GM19351 (cell line): ENCODE results near the gene ARHGAP19.

Experiments used
- ATAC-seq: cut with Tn5 transposase; IDR thresholded peaks from one replicate; pipeline ENCODE4 v1.9.1; 2021; ENCODE audit warnings: mild to moderate bottlenecking, moderate library complexity; ENCODE audit not compliant: unreplicated experiment

The ARHGAP19 gene

DNA sequence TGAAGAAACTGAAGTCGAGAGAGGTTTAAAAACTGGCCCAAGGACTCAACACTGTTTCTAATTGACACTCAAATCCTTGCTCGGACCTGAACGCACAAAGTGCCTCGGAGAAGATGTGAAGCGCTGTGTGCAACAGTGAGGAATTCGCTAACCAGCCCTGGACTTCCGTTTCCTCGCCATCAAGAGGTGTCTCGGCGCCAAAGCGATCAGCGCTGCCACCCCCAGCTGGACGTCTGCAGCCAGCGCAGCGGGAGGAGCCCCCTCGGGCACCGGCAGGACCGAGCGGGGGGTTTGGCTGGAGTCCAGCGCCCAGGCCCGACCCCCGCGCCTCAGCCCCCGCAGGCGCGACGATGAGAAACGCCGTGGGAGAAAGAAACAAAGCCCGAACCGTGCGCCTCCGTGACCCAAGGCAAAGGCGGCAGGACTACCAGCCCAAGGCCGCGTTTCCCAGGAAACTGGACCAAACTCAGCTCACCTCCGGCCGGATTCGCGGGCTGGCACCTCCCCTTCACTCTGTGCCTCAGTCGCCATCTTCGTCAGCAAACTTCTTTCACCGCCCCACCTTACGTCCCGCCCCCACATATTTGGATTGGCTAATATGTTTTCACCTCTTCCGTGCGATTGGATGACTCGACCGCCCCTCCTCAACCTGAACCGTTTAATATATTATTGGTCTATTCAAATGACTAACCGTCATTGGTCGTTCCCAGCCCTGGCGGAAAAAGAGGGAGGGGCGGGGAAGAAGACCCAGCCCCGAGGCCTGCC, at the start of gene ARHGAP19:
Gene ARHGAP19 (minus strand): TSS at position 541 of the 765 bp plus-strand sequence. CDS start 10 bp downstream, at position 531.
- ATAC-seq: peak; percentile 96

DNA sequence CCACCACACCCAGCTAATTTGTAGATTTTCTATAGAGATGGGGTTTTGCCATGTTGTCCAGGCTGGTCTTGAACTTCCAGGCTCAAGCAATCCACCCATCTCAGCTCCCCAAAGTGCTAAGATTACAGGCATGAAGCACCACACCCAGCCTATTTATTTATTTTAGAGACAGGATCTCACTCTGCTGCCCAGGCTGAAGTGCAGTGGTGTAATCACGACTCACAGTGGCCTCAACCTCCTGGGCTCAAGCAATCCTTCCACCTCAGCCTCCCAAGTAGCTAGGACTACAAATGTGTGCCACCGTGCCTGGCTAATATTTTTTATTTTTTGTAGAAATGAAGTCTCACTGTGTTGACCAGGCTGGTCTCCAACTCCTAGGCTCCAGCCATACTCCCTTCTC, 49.0 kb upstream of the ARHGAP19 start:
- ATAC-seq: no peak

DNA sequence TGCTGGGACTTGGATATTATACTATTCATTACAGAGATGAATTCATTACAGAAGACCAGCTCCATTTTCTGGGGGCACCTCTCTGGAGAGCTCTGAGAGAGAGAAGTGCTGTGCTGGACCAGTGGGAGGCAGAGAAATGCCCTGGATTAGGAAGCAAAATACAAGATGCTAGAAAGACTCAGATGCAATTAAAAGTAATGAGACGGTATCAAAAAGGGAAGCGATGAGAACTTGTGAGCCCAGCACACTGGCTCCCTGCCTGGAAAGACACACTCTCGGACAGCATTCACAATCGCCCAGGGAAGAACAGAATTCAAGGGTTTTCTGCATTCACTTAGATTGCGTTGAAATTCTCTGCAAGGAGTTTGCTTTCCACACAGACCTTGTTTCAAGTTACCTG, 45.6 kb upstream of the ARHGAP19 start:
- ATAC-seq: no peak

DNA sequence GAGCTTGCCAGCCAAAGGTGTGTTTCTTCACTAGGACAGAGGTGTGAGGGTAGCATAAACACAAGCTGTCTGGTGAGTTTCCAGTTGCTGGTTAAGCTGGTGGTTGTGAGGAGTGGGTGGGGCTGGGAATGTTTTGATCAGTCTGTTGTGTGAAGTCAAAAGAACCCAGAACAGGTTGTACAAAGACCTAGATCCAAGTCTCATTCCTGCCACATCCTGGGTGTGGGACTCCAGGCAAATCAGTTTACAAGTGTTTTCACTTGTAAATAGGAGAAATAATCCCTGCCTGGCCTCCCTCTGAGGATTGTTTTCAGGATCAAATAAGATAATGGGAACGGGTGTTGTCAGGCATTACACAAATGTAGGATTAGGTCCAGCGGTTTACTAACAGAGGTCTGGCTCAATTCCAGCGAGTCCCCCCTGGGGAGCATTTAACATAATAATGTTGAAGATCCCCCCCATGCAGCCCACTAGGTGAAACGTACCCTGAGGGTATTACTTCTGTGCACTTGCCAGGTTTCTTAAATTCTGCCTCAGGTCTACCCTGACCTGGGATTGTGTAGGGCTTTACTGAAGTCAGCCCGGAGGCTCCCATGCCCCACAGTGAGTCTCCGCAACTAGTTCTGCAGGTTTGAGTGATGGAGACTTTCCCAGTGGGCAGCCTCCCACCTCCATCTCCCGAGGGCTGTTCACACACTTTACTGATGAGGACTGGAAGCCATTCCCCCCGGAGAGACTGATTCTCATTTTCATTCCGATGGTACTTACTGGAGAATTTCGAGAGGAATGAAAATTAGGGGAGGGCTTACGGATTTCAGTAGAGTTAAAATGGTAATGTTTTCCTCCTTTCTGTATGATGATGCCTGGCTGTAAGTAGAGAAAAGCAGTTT, 44.8 kb upstream of the ARHGAP19 start:
- no peak for ATAC-seq

- ATAC-seq: no peak
Observed at GRCh38 chr10:97336446-97336845, 44.0 kb upstream of the ARHGAP19 start.

GRCh38 chr10:97336006-97336405, 43.6 kb upstream of the ARHGAP19 start:
- no peak for ATAC-seq

DNA sequence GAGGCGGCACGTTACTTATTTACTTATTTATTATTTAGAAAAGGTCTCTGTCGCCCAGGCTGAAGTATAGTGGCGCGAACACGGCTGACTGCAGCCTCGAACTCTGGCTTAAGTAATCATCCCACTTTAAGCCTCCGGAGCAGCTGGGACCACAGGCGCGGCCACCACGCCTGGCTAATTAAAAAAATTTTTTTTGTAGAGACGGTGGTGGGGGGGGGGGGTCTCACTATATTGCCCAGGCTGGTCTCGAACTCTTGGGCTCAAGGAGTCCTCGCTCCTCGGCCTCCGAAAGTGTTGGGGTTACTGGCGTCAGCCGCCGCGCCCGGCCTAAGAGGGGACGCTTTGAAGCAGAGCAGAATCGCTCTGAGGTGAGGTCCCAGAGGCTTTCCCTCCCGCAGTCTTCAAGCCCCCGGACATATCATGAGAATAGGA, 42.8 kb upstream of the ARHGAP19 start:
- ATAC-seq: no peak

- ATAC-seq: peak; percentile 84
Observed at GRCh38 chr10:97334370-97335175, 42.1 kb upstream of the ARHGAP19 start, which contains the start of gene FRAT2. TSS of gene FRAT2 (minus strand) at chr10:97334729. CDS start at chr10:97334572, 157 bp downstream.

DNA sequence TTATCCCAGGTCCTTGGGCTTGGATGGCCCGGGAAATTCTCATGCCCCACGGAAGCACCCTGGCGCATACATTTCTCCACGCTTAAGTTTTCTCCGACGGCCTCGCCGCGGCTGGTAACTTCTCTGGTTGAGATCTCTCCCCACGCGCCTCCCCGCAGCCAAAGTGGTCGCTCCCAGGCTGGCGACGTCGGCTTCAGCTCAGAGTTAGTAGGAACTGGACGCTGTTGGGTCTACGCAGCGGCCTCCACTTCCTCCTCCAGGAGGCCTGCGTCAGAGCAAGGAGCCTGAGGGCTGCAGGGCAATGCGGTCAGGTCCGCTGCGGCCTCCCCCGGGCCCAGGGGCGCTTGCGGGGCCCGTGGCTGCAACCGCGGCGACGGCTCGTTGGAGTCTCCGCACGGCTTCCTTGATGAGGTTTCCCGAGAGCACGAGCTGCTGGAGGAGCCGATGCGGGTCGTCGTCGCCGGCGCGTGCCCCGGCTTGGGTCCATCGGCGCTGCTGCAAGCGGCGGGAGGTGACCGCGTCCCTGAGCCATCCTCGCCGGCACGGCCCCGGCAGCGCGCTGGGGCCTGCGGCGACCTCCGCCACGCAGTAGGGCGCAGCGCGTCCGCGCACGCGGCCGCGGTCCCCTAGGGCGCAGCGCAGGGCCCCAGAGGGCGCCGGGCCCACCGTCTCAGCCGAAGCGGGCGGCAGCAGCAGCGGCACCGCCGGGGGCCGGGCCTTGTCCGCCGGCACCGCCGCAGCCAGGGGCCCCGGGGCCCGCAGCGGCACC, 41.3 kb upstream of the ARHGAP19 start:
- peak; percentile 32 for ATAC-seq

DNA sequence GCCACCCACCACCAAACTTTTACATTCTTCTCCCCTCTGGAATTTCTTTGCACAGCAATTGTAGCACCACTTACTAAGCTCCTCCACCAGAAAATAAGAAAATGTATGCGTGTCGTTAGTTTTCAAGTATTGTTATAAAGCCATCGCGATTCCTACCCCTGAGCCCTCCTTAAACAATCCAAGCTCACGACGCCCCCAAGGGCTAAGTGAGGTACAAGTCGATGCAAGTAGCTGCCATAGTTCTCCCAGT, 40.8 kb upstream of the ARHGAP19 start:
- ATAC-seq: no peak

DNA sequence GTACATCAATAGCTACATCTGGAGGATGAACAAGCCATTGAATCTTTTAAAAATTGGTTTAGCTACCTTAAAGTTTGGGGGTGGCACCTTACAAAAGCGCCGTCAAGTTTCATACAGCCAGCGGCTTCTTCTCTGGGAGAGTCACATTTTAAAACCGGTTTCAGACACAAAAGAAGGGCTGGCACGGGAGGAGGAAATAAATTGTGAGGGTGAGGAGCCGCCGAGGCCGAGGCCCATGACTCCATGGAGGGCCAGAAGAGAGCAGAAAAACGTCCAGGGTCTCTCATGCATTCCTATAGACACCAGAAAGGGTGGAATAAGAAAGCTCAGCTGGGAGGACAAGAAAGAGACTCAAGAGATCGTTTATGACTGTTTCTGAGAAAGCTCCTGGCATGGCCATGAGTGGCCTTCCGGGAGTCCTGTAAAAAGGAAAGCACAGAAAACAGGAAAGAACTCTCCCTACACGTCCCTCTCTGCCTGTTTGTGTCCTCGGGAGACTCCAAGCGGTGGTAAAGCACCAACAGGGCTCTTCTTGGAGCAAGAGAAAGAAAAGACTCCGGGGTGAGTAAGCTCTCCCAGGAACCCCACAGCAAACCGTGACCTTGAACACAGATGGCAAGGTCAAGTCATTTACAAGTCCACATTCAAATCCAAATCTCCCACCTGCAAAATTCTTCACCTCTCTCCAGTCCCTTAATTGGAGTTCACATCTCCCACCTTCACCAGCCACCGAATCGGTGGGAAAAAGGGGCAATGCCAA, 40.3 kb upstream of the ARHGAP19 start:
- ATAC-seq: no peak

- ATAC-seq: no peak
Observed at GRCh38 chr10:97331153-97331703, 38.8 kb upstream of the ARHGAP19 start.

- ATAC-seq: no peak
Observed at GRCh38 chr10:97329766-97330165, 37.3 kb upstream of the ARHGAP19 start.

GRCh38 chr10:97328646-97329453, 36.4 kb upstream of the ARHGAP19 start:
- no peak for ATAC-seq

- no peak for ATAC-seq
Observed at GRCh38 chr10:97327348-97328294, 35.2 kb upstream of the ARHGAP19 start.

GRCh38 chr10:97325754-97326153, 33.3 kb upstream of the ARHGAP19 start:
- no peak for ATAC-seq

GRCh38 chr10:97323501-97323900, 31.1 kb upstream of the ARHGAP19 start:
- no peak for ATAC-seq

- ATAC-seq: no peak
Observed at GRCh38 chr10:97321804-97322190, 29.4 kb upstream of the ARHGAP19 start.
